Measurements from ENCODE around the gene TSEN2.
"Not testable (repeated sequence)": the region's sequence is repeated elsewhere in the genome, so short reads cannot be mapped to it uniquely, and the experiment has no call there.

TSEN2 gene

DNA sequence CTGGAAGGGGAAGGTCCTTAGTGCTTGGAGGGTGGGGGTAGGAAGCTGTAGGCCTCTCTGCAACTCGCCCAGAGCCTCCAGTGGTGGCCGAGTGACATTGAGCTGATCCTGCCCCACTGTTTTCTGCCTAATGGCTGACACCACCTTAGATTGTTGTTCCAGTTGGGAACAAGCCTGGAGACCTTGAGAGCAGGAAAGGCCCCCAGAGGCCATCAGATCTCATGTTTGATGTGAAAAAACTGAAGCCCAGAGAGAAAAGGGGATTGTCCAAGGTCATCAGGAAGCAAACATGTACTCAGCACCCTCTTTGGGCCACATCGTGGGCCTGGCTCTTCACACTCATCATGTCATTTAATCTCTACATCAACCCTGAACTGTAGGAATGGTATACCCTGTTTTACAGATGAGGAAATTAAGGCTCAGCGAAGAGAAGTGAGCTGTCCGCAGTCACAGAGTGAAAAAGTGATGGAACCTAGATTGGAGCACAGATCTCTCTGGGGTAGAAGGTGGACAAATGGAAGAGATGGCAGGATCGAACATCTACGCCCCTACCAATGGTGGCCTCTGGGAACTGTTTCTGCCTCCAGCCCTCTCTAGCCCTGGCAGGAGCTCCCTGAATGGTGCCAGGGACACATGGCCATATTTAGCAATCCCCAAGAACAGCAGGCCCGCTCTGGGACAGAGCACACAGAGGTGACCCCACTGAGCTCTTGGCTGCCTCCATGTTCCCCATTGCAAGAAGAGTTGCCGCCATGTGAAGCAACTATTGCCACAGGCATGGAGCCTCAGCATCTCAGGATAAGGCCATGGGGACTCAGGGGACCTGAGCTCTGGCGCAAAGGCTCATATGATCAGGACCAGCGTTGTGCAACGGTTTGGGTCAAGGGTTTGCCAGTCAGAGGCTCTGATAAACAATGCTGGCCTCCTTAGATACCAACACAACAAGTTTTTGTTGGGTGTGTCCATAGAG, 31.6 kb upstream of the TSEN2 start:
- Histone ChIP-seq H3K9me3 (ENCODE audit: control insufficient read depth, low read length) (no peaks in the 10 kb centered on the region), H3K36me3 (ENCODE audit: control insufficient read depth, insufficient read depth, low read length) (no peaks in the 10 kb centered on the region), H3K27ac (ENCODE audit: insufficient read depth, low read length, poor library complexity, severe bottlenecking) (no peak overlapping the region)

DNA sequence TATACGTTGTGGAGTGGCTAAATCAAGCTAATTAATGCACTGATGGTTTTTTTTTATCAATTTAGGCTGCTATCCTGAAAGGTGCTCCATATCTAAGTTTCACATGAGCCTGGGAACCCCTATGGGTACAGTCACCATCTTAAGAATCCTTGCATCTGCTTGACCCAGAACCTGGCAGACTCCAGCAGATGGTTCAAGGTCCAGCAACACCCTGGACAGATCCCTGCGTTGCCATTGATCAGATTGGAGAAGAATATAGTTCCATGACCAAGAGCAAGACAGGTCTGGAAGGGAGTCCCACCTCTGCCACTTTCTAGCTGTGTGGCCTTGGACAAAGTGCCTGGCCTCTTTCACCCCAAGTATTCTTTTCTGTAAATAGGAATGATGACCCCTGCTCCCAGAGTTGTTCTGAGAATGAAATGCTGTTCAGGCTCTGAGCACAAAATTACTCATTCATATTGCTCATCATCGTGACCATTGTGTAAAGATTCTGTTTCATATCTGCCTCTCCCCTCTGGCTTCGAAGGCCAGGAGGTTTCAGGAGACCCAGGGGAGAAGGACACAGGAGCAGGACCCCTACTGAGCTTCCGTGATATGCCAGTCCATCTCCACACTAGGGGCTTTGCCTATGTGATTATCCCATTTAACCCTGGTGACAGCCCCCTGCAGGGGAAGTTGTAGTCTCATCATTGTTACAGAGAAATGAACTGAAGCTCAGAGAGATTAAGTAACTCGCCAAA, 30.0 kb upstream of the TSEN2 start:
- H3K9me3 ChIP-seq (ENCODE audit: control insufficient read depth, low read length) = no peaks in the 10 kb centered on the region
- no peaks in the 10 kb centered on the region for H3K4me1 ChIP-seq (ENCODE audit: control insufficient read depth, insufficient read depth, low read length, poor library complexity, severe bottlenecking)
- H3K27ac ChIP-seq (ENCODE audit: insufficient read depth, low read length, poor library complexity, severe bottlenecking) = no peak overlapping the region
- H3K4me3 ChIP-seq (ENCODE audit: insufficient read depth, low read depth, low read length, poor library complexity, severe bottlenecking) = no peak overlapping the region
- no peak for DNase-seq
- no peaks in the 10 kb centered on the region for H3K36me3 ChIP-seq (ENCODE audit: control insufficient read depth, insufficient read depth, low read length)
- H3K27me3 ChIP-seq (replicated peaks; ENCODE audit: control insufficient read depth, insufficient read depth, low read length, poor library complexity, severe bottlenecking) = no peaks in the 10 kb centered on the region

More for the DNA sequence above, 31.6 kb upstream of the TSEN2 start:
- no peak for DNase-seq
- Histone ChIP-seq H3K4me1 (ENCODE audit: control insufficient read depth, insufficient read depth, low read length, poor library complexity, severe bottlenecking) (no peaks in the 10 kb centered on the region), H3K4me3 (ENCODE audit: insufficient read depth, low read depth, low read length, poor library complexity, severe bottlenecking) (no peak overlapping the region), H3K27me3 (replicated peaks; ENCODE audit: control insufficient read depth, insufficient read depth, low read length, poor library complexity, severe bottlenecking) (no peaks in the 10 kb centered on the region)

DNA sequence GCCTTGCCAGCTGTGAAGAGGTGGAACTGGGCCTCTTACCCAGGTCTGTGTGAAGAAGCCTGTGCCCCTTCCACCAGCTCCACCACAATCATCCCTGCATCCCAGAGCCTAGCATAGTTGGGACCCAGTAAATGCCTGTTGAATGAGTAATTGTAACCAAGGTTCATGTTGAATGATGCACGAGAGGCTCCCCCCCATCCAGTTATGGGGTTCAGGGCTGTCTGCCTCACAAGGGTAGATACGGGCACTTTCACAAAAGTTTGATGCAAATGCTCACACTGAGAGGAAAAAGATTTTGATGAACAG, 29.5 kb upstream of the TSEN2 start:
- Histone ChIP-seq H3K4me3 (ENCODE audit: insufficient read depth, low read depth, low read length, poor library complexity, severe bottlenecking) (no peak overlapping the region), H3K27ac (ENCODE audit: insufficient read depth, low read length, poor library complexity, severe bottlenecking) (no peak overlapping the region), H3K9me3 (ENCODE audit: control insufficient read depth, low read length) (no peaks in the 10 kb centered on the region), H3K36me3 (ENCODE audit: control insufficient read depth, insufficient read depth, low read length) (no peaks in the 10 kb centered on the region), H3K27me3 (replicated peaks; ENCODE audit: control insufficient read depth, insufficient read depth, low read length, poor library complexity, severe bottlenecking) (no peaks in the 10 kb centered on the region), H3K4me1 (ENCODE audit: control insufficient read depth, insufficient read depth, low read length, poor library complexity, severe bottlenecking) (no peaks in the 10 kb centered on the region)
- no peak for DNase-seq

DNA sequence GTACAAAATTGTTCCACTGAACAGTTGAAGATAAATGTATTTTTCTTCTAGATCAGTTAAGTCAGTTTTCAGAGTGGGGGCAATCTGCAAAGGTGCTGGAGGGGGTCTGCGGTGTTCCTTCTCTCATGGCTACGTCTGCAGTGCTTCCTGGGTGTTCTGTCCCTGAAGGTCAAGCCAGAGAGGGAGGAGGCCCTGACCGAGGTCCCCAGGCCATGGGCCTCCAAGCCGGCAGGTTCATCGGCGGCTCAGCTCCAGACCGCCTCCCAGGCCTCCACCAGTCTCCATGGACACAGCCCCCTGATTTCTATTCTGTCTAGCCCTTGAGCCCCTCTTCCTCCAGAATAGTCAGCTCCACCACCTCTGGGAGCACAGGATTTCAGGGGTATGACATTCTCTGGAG, 28.5 kb upstream of the TSEN2 start:
- Histone ChIP-seq H3K27ac (ENCODE audit: insufficient read depth, low read length, poor library complexity, severe bottlenecking) (no peak overlapping the region), H3K27me3 (replicated peaks; ENCODE audit: control insufficient read depth, insufficient read depth, low read length, poor library complexity, severe bottlenecking) (no peaks in the 10 kb centered on the region), H3K4me1 (ENCODE audit: control insufficient read depth, insufficient read depth, low read length, poor library complexity, severe bottlenecking) (no peaks in the 10 kb centered on the region), H3K9me3 (ENCODE audit: control insufficient read depth, low read length) (no peaks in the 10 kb centered on the region), H3K4me3 (ENCODE audit: insufficient read depth, low read depth, low read length, poor library complexity, severe bottlenecking) (no peak overlapping the region), H3K36me3 (ENCODE audit: control insufficient read depth, insufficient read depth, low read length) (no peaks in the 10 kb centered on the region)
- no peak for DNase-seq

DNA sequence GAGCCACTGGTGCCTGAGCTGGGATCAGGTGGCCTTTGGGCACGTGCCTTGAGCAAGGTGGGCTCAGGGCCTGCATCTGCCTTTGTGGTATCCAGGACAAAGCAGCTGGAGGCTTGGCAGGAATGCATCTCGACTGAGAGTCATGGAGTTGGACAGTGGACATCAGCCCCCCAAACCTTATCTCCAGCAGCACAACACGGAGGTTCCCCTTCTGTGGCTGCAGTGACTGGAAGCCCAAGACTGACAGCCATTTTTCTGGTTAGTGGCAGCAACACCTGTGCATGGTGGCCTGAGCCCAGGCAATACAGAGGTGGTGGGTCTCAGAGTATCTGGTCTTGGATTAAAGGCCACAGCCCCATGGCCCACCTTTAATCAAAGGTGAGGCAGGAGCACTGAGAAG, 27.8 kb upstream of the TSEN2 start:
- H3K4me1 ChIP-seq (ENCODE audit: control insufficient read depth, insufficient read depth, low read length, poor library complexity, severe bottlenecking) = no peaks in the 10 kb centered on the region
- H3K36me3 ChIP-seq (ENCODE audit: control insufficient read depth, insufficient read depth, low read length) = no peaks in the 10 kb centered on the region
- no peaks in the 10 kb centered on the region for H3K9me3 ChIP-seq (ENCODE audit: control insufficient read depth, low read length)
- no peak for DNase-seq
- H3K27me3 ChIP-seq (replicated peaks; ENCODE audit: control insufficient read depth, insufficient read depth, low read length, poor library complexity, severe bottlenecking) = no peaks in the 10 kb centered on the region
- H3K27ac ChIP-seq (ENCODE audit: insufficient read depth, low read length, poor library complexity, severe bottlenecking) = no peak overlapping the region
- no peak overlapping the region for H3K4me3 ChIP-seq (ENCODE audit: insufficient read depth, low read depth, low read length, poor library complexity, severe bottlenecking)

DNA sequence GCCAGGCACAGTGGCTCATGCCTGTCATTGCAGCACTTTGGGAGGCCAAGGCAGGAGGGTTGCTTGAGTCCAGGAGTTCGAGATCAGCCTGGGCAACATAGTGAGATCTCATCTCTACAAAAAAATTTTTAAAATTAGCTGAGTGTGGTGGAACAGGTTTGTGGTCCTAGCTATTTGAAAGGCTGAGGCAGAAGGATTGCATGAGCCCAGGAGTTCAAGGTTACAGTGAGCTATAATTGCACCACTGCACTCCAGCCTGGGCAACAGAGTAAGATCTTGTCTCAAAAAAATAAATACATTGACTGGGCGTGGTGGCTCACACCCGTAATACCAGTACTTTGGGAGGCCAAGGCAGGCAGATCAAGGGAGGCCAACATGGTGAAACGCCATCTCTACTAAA, 26.9 kb upstream of the TSEN2 start:
- not testable (repeated sequence) for DNase-seq; H3K4me3 ChIP-seq (ENCODE audit: insufficient read depth, low read depth, low read length, poor library complexity, severe bottlenecking); H3K27me3 ChIP-seq (replicated peaks; ENCODE audit: control insufficient read depth, insufficient read depth, low read length, poor library complexity, severe bottlenecking); H3K27ac ChIP-seq (ENCODE audit: insufficient read depth, low read length, poor library complexity, severe bottlenecking); H3K9me3 ChIP-seq (ENCODE audit: control insufficient read depth, low read length); H3K36me3 ChIP-seq (ENCODE audit: control insufficient read depth, insufficient read depth, low read length); H3K4me1 ChIP-seq (ENCODE audit: control insufficient read depth, insufficient read depth, low read length, poor library complexity, severe bottlenecking)

DNA sequence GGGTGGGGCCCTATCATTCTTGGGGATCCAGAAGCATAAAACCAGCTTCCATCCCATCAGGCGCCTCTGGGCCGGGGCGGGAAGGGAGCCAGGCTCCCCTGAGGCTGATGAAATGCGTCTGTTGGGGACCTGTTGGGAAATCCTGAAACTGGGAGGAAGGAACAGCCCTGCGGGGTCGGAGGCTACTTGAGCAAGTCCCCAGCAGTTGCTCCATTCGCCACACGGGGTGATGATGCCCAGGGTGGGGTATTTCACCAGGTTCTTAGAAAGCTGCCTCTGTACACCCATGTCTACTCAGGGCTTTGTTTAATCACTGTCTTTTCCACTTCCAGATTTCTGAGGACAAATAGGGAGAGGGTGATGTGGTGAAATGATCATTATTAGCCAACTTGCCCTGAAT, 25.4 kb upstream of the TSEN2 start:
- Histone ChIP-seq H3K9me3 (ENCODE audit: control insufficient read depth, low read length) (no peaks in the 10 kb centered on the region), H3K4me3 (ENCODE audit: insufficient read depth, low read depth, low read length, poor library complexity, severe bottlenecking) (no peak overlapping the region), H3K4me1 (ENCODE audit: control insufficient read depth, insufficient read depth, low read length, poor library complexity, severe bottlenecking) (no peaks in the 10 kb centered on the region), H3K27ac (ENCODE audit: insufficient read depth, low read length, poor library complexity, severe bottlenecking) (no peak overlapping the region), H3K27me3 (replicated peaks; ENCODE audit: control insufficient read depth, insufficient read depth, low read length, poor library complexity, severe bottlenecking) (no peaks in the 10 kb centered on the region), H3K36me3 (ENCODE audit: control insufficient read depth, insufficient read depth, low read length) (no peaks in the 10 kb centered on the region)
- DNase-seq = no peak

DNA sequence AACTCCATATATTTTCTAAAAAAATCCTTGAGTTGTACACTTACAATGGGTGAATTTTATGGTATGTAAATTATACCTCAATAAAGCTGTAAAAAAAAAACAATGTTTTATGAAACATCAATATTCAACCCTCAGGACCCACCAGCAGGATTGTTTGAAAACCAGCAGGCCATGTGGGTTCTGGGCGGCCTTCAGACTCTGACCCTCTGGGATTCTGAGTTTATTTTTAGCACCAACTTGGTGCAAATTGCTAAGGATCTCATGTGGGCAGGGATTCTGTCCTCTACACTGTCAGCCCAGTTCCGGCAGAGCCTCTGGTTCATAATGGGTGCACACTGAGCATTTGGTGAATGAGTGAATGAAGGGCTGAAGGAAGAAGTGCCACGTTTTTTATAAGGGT, 24.2 kb upstream of the TSEN2 start:
- Histone ChIP-seq H3K27ac (ENCODE audit: insufficient read depth, low read length, poor library complexity, severe bottlenecking) (no peak overlapping the region), H3K36me3 (ENCODE audit: control insufficient read depth, insufficient read depth, low read length) (no peaks in the 10 kb centered on the region), H3K4me3 (ENCODE audit: insufficient read depth, low read depth, low read length, poor library complexity, severe bottlenecking) (no peak overlapping the region), H3K9me3 (ENCODE audit: control insufficient read depth, low read length) (no peaks in the 10 kb centered on the region), H3K4me1 (ENCODE audit: control insufficient read depth, insufficient read depth, low read length, poor library complexity, severe bottlenecking) (no peaks in the 10 kb centered on the region), H3K27me3 (replicated peaks; ENCODE audit: control insufficient read depth, insufficient read depth, low read length, poor library complexity, severe bottlenecking) (no peaks in the 10 kb centered on the region)
- DNase-seq = no peak

DNA sequence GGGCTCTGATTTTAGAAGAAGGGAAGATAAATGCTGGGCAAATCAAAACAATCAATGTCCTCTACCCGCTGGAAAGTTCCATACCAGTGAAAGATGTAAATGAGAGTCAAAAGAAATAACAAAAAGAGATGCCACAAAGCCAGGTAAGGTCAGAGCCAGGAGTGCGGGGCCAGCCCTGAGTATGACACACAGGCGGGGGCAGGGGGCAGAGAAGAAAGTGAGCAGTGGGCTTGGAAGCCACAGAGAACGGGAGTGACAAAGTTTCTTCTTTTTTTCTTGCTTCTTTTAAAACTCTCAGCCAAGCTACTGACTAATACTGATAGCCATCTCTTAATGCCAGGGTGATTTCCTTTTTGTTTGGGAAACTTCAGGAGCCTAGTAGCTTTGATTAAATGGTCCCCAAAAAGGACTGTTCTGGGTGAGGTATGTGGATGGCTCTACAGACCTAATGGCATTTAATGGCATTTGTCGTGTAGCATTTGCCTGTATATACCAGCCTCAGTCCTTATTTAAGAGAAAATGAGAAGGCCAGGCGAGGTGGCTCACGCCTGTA, 23.1 kb upstream of the TSEN2 start:
- Histone ChIP-seq H3K4me3 (ENCODE audit: insufficient read depth, low read depth, low read length, poor library complexity, severe bottlenecking) (no peak overlapping the region), H3K36me3 (ENCODE audit: control insufficient read depth, insufficient read depth, low read length) (no peaks in the 10 kb centered on the region), H3K27ac (ENCODE audit: insufficient read depth, low read length, poor library complexity, severe bottlenecking) (no peak overlapping the region), H3K9me3 (ENCODE audit: control insufficient read depth, low read length) (no peaks in the 10 kb centered on the region), H3K4me1 (ENCODE audit: control insufficient read depth, insufficient read depth, low read length, poor library complexity, severe bottlenecking) (no peaks in the 10 kb centered on the region), H3K27me3 (replicated peaks; ENCODE audit: control insufficient read depth, insufficient read depth, low read length, poor library complexity, severe bottlenecking) (no peaks in the 10 kb centered on the region)
- no peak for DNase-seq

Data from effector memory CD4-positive, alpha-beta T cell (primary cell).